GM23338 (cell line): ENCODE measurements around the gene SLC9A3. TPM values are rescaled to one million over a fixed set of nuclear protein-coding genes. Genes with fewer than 3 reads are reported as not detected.

Experiments
- ATAC-seq: fragments of 200-7000 bp; cut with Tn5 transposase; 3 replicates; pipeline ENCODE4 v1.9.1; 2020
- DNase-seq: peaks from one replicate; pipeline ENCODE4 v3.0.0-alpha.2; 2015; ENCODE audit warnings: low spot score
- H2AFZ ChIP-seq: fragments of 200-600 bp; sonication (generic); 2 replicates; pipeline ENCODE4 v1.8.0; 2016; ENCODE audit warnings: antibody characterized with exemption, mild to moderate bottlenecking, moderate library complexity
- H3F3A ChIP-seq: fragments of 200-600 bp; sonication (generic); replicated peaks from 2 replicates; pipeline ENCODE4 v1.8.0; 2017; ENCODE audit warnings: antibody characterized with exemption, mixed run types, low read depth
- H3K27ac ChIP-seq: fragments of 200-600 bp; sonication (generic); 2 replicates; pipeline ENCODE4 v1.6.1; 2016; ENCODE audit warnings: low read depth
- H3K27me3 ChIP-seq: fragments of 200-600 bp; sonication (generic); 2 replicates; pipeline ENCODE4 v1.8.0; 2016; ENCODE audit warnings: mild to moderate bottlenecking, mixed run types, moderate library complexity; ENCODE audit not compliant: insufficient read depth
- H3K36me3 ChIP-seq: fragments of 200-600 bp; sonication (generic); 2 replicates; pipeline ENCODE4 v1.8.0; 2016; ENCODE audit warnings: mild to moderate bottlenecking; ENCODE audit not compliant: insufficient read depth
- H3K4me1 ChIP-seq: fragments of 200-600 bp; sonication (generic); 2 replicates; pipeline ENCODE4 v1.8.0; 2016; ENCODE audit warnings: mild to moderate bottlenecking, moderate library complexity; ENCODE audit not compliant: insufficient read depth
- H3K4me2 ChIP-seq: fragments of 200-600 bp; sonication (generic); 2 replicates; pipeline ENCODE4 v1.7.1; 2017; ENCODE audit warnings: mixed run types
- H3K4me3 ChIP-seq: fragments of 200-600 bp; sonication (generic); 2 replicates; pipeline ENCODE4 v1.6.1; 2016; ENCODE audit warnings: mixed run types
- H3K79me2 ChIP-seq: fragments of 200-600 bp; sonication (generic); replicated peaks from 2 replicates; pipeline ENCODE4 v1.8.0; 2017; ENCODE audit warnings: mild to moderate bottlenecking; ENCODE audit not compliant: insufficient read depth
- H3K9me2 ChIP-seq: fragments of 200-600 bp; sonication (generic); 2 replicates; pipeline ENCODE4 v1.8.0; 2017; ENCODE audit not compliant: insufficient read depth
- H4K20me1 ChIP-seq: fragments of 200-600 bp; sonication (generic); replicated peaks from 2 replicates; pipeline ENCODE4 v1.8.0; 2017; ENCODE audit warnings: mild to moderate bottlenecking; ENCODE audit not compliant: insufficient read depth
- H3K27ac Mint-ChIP-seq: 2 replicates; pipeline ENCODE4 v1.8.0; 2020; ENCODE audit warnings: inconsistent platforms, mild to moderate bottlenecking, moderate library complexity, mixed read lengths
- H3K27me3 Mint-ChIP-seq: 3 replicates; pipeline ENCODE4 v1.8.0; 2022; ENCODE audit warnings: low read depth, mild to moderate bottlenecking, moderate library complexity, mixed read lengths, inconsistent platforms; ENCODE audit not compliant: insufficient read depth, poor library complexity
- H3K36me3 Mint-ChIP-seq: 3 replicates; pipeline ENCODE4 v1.8.0; 2021; ENCODE audit warnings: low read depth, mild to moderate bottlenecking, inconsistent platforms, moderate library complexity, mixed read lengths
- H3K4me1 Mint-ChIP-seq: 3 replicates; pipeline ENCODE4 v1.8.0; 2020; ENCODE audit warnings: mild to moderate bottlenecking, inconsistent platforms, mixed read lengths
- H3K4me3 Mint-ChIP-seq: 3 replicates; pipeline ENCODE4 v1.8.0; 2021; ENCODE audit warnings: moderate library complexity, mild to moderate bottlenecking, inconsistent platforms, mixed read lengths
- H3K9me3 Mint-ChIP-seq: 3 replicates; pipeline ENCODE4 v1.8.0; 2020; ENCODE audit warnings: moderate library complexity, mild to moderate bottlenecking, inconsistent platforms, mixed read lengths
- CREB1 ChIP-seq: fragments of 250-450 bp; sonication (Bioruptor Pico); IDR thresholded peaks from 2 replicates; pipeline ENCODE4 v1.5.0; 2020; ENCODE audit warnings: low read depth, mild to moderate bottlenecking, moderate library complexity
- CTCF ChIP-seq, 2 experiments: fragments of 200-600 bp in 1 of 2; sonication (generic) in 1 of 2; conservative IDR thresholded peaks; 2 replicates each; pipeline versions ENCODE4 v1.5.1 to v1.6.1; 2016 to 2017; ENCODE audit warnings: antibody characterized with exemption in 2 of 2, low read depth in 2 of 2, mild to moderate bottlenecking in 2 of 2, moderate library complexity in 1 of 2
- ETS1 ChIP-seq: IDR thresholded peaks from 2 replicates; pipeline ENCODE4 v1.6.1; 2016; ENCODE audit warnings: antibody characterized with exemption
- EZH2 ChIP-seq: fragments of 200-600 bp; sonication (generic); IDR thresholded peaks from one replicate; pipeline ENCODE4 v1.8.0; 2017; ENCODE audit warnings: antibody characterized with exemption, mild to moderate bottlenecking, low read depth; ENCODE audit not compliant: unreplicated experiment
- EZH2phosphoT487 ChIP-seq: fragments of 200-600 bp; sonication (generic); IDR thresholded peaks from one replicate; pipeline ENCODE4 v1.8.1; 2018; ENCODE audit warnings: antibody characterized with exemption; ENCODE audit not compliant: unreplicated experiment
- JUNB ChIP-seq: IDR thresholded peaks from one replicate; pipeline ENCODE4 v1.6.1; 2016; ENCODE audit warnings: antibody characterized with exemption; ENCODE audit not compliant: unreplicated experiment
- POLR2AphosphoS5 ChIP-seq: IDR thresholded peaks from 2 replicates; pipeline ENCODE4 v1.6.1; 2016; ENCODE audit warnings: antibody characterized with exemption, low read depth
- REST ChIP-seq: IDR thresholded peaks from one replicate; pipeline ENCODE4 v1.6.1; 2018; ENCODE audit warnings: antibody characterized with exemption; ENCODE audit not compliant: unreplicated experiment
- STAT1 ChIP-seq: IDR thresholded peaks from one replicate; pipeline ENCODE4 v1.6.1; 2016; ENCODE audit warnings: antibody characterized with exemption; ENCODE audit not compliant: unreplicated experiment
- ZNF114 ChIP-seq: fragments of 250-450 bp; sonication (Bioruptor Pico); IDR thresholded peaks from 2 replicates; pipeline ENCODE4 v1.5.0; 2020; ENCODE audit warnings: mild to moderate bottlenecking, moderate library complexity
- ZNF331 ChIP-seq: fragments of 250-450 bp; sonication (Bioruptor Pico); IDR thresholded peaks from 2 replicates; pipeline ENCODE4 v1.5.0; 2020; ENCODE audit warnings: low read depth, mild to moderate bottlenecking, moderate library complexity
- ZNF462 ChIP-seq: fragments of 250-450 bp; sonication (Bioruptor Pico); IDR thresholded peaks from 2 replicates; pipeline ENCODE4 v1.5.0; 2020; ENCODE audit warnings: mild to moderate bottlenecking, moderate library complexity
- polyA plus RNA-seq: library from polyadenylated mRNA; unstranded; fragments of >200 nt; fragmentation: Nextera tagmentation; extraction: Ambion mirVana; gene quantifications from 2 replicates; pipeline ENCODE4 v1.2.1, GENCODE V29; 2016
- total RNA-seq: library from RNA; depleted of rRNA; stranded (reverse); fragments of >200 nt; shearing (Covaris generic); gene quantifications from 2 replicates; pipeline ENCODE4 v1.2.3, GENCODE V29; 2014

Gene SLC9A3
- total and polyA plus RNA-seq, 2 experiments from 2014 or later, result 0.39 to 3.1 TPM

- Histone ChIP-seq H3K4me1 (no peaks in the 10 kb centered on the region; the same call in 1 of the 2 replicates), H3K36me3 (no peaks in the 10 kb centered on the region), H3F3A (no peaks in the 10 kb centered on the region), H3K27ac (no peak overlapping the region), H2AFZ (no peak overlapping the region), H3K4me3 (no peak overlapping the region), H3K9me2 (no peaks in the 10 kb centered on the region), H3K4me2 (no peak overlapping the region), H4K20me1 (no peaks in the 10 kb centered on the region), H3K27me3 (peaks cover 16% of the 10 kb centered on the region), H3K79me2 (no peaks in the 10 kb centered on the region)
- DNase-seq (no peak), ATAC-seq (peak; percentile 10; the same call in 2 of the 3 replicates)
- TF ChIP-seq EZH2 (no peak), POLR2AphosphoS5 (no peak), REST (no peak), JUNB (no peak), STAT1 (no peak), ZNF462 (no peak), ZNF114 (CRISPR knock-in tag) (no peak), ZNF331 (no peak), EZH2phosphoT487 (no peak), CREB1 (CRISPR knock-in tag) (no peak), ETS1 (no peak), CTCF (conservative IDR thresholded peaks at IDR 0.05; ENCODE audit: low read depth in 2 of 2) (no peak)
- Mint-ChIP-seq H3K27me3 (peaks cover 71% of the 10 kb centered on the region), H3K27ac (no peak overlapping the region), H3K4me3 (no peak overlapping the region), H3K4me1 (peaks cover 14% of the 10 kb centered on the region), H3K9me3 (0 out of 3 replicates have a peak, but pooled peaks cover 4% of the 10 kb centered on the region), H3K36me3 (no peaks in the 10 kb centered on the region; the same call in 2 of the 3 replicates)
These were observed 31.8 kb downstream of the SLC9A3 start for GRCh38 chr5:492314-492893.
